MCF 10A (cell line): Measurements from ENCODE around the gene TRIM54. TPM values are rescaled to one million over a fixed set of nuclear protein-coding genes. Genes with fewer than 3 reads are reported as not detected.

Source experiments
- BruUV-seq: library from RNA; stranded (reverse); fragments of 400-500 nt; replicated peaks from 2 replicates; lab custom pipeline; 2021; lab: Mats Ljungman, UMichigan
- CTCF ChIA-PET: fragments of 300-600 bp; sonication (Branson Sonifier 250); formaldehyde crosslinking; extraction: SDS; loops from one replicate; lab custom pipeline; 2021; ENCODE audit warnings: antibody characterized with exemption, inconsistent platforms; lab: Yijun Ruan, JAX
- POLR2A ChIA-PET: fragments of 300-600, 350-650 bp; sonication (Branson Sonifier 250); formaldehyde crosslinking; extraction: SDS; loops from one replicate; lab custom pipeline; 2020; ENCODE audit warnings: antibody characterized with exemption, inconsistent platforms; lab: Yijun Ruan, JAX
- DNase-seq: peaks from one replicate; pipeline ENCODE4 v3.0.0-alpha.2; 2018; ENCODE audit not compliant: unreplicated experiment
- H3K27ac Mint-ChIP-seq: one replicate; pipeline ENCODE4 v1.8.0; 2022; ENCODE audit warnings: mild to moderate bottlenecking, low read depth, mixed read lengths; ENCODE audit not compliant: unreplicated experiment
- H3K27me3 Mint-ChIP-seq: one replicate; pipeline ENCODE4 v1.8.0; 2022; ENCODE audit warnings: mixed read lengths; ENCODE audit not compliant: insufficient read depth, unreplicated experiment
- H3K36me3 Mint-ChIP-seq: one replicate; pipeline ENCODE4 v1.8.0; 2022; ENCODE audit warnings: mild to moderate bottlenecking, moderate library complexity, mixed read lengths; ENCODE audit not compliant: insufficient read depth, unreplicated experiment
- H3K4me1 Mint-ChIP-seq: one replicate; pipeline ENCODE4 v1.8.0; 2022; ENCODE audit warnings: mixed read lengths; ENCODE audit not compliant: insufficient read depth, unreplicated experiment
- H3K4me3 Mint-ChIP-seq: one replicate; pipeline ENCODE4 v1.8.0; 2022; ENCODE audit warnings: mild to moderate bottlenecking, moderate library complexity, mixed read lengths; ENCODE audit not compliant: unreplicated experiment
- H3K9me3 Mint-ChIP-seq: one replicate; pipeline ENCODE4 v1.8.0; 2022; ENCODE audit warnings: mixed read lengths; ENCODE audit not compliant: unreplicated experiment
- intact Hi-C: fragments of 100-400 bp; cut with micrococcal nuclease; formaldehyde crosslinking; loops from 2 replicates; pipeline ENCODE4 v1.14.1; 2022
- total RNA-seq: library from RNA; stranded (reverse); gene quantifications from 2 replicates; pipeline ENCODE4 v1.2.3, GENCODE V29; 2022
- TF ChIP-seq, protein P1 (sequence below): fragments of 200-600 bp; IDR thresholded peaks from one replicate; pipeline ENCODE4 v1.8.0; 2022; ENCODE audit warnings: antibody characterized with exemption, mild to moderate bottlenecking; ENCODE audit not compliant: unreplicated experiment

TRIM54 gene
- total RNA-seq, 1 experiment from 2014 or later, result not detected

DNA sequence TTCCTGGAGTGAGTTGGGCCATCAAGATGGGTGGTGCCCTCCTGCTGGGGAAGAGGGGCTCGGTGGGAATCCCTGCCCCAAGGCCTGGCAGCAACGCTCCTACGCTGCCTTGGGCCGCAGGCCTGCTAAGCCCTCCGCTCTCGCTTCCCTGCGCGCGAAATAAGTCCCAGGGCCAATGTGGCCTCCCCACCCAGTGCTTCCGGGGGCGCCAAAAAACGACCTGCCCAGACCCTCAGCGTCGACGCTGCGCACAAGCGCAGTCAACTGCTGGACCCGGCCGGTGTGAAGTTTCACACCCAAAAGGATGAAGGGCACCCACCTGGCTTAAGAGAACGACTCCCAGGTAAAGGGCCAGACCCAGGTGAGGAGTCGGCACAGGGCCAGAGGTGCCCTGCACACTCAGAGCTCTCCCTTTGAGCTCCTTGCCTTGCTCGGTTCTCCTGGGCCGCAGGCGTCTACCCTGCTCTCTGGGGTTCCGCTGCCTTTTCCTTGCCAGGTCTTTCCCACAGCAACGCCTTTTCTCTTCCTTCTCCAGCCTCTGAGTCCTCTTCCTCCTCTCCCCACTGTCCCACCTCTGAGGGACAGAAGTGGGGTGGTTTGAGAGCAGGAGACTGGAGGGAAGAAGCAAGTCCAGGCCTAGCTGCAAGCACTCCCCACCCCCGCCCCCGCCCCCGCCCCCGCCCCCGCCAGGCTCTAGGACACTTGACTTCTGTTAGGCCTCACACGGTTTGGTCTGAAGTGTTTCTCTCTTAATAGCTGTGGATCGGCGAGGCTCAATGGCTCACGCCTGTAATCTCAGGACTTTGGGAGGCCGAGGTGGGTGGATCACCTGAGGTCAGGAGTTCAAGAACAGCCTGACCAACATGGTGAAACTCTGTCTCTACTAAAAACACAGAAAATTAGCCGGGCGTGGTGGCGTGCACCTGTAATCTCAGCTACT is 6.7 kb upstream of the TRIM54 start, which contains the start of gene DNAJC5G:
TSS of gene DNAJC5G (plus strand) at position 223 of the 940 bp plus-strand sequence. CDS start 1,296 bp downstream, outside the sequence.
- no peak for DNase-seq
- TF ChIP-seq, protein P1, sequence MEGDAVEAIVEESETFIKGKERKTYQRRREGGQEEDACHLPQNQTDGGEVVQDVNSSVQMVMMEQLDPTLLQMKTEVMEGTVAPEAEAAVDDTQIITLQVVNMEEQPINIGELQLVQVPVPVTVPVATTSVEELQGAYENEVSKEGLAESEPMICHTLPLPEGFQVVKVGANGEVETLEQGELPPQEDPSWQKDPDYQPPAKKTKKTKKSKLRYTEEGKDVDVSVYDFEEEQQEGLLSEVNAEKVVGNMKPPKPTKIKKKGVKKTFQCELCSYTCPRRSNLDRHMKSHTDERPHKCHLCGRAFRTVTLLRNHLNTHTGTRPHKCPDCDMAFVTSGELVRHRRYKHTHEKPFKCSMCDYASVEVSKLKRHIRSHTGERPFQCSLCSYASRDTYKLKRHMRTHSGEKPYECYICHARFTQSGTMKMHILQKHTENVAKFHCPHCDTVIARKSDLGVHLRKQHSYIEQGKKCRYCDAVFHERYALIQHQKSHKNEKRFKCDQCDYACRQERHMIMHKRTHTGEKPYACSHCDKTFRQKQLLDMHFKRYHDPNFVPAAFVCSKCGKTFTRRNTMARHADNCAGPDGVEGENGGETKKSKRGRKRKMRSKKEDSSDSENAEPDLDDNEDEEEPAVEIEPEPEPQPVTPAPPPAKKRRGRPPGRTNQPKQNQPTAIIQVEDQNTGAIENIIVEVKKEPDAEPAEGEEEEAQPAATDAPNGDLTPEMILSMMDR, result no peak
- Mint-ChIP-seq H3K27me3 (peaks cover 20% of the 10 kb centered on the region), H3K4me1 (peaks cover 7% of the 10 kb centered on the region), H3K27ac (no peak within 1 kb of the TSS), H3K4me3 (no peak within 1 kb of the TSS), H3K36me3 (peaks cover 12% of the 10 kb centered on the region), H3K9me3 (no peaks in the 10 kb centered on the region)
- no TSS peak for BruUV-seq
- CTCF ChIA-PET, result interaction anchor here (0.7 to 1.6 kb wide), 3 partner anchors 27 to 142 kb away, joined by 3 to 4 read pairs (median 4); no protein-coding TSS in a partner anchor
- POLR2A ChIA-PET, result interaction anchor here (0.6 kb wide), 1 partner anchor 28 kb away, joined by 5 read pairs; no protein-coding TSS in a partner anchor
- intact Hi-C loops, result no loop called here

DNA sequence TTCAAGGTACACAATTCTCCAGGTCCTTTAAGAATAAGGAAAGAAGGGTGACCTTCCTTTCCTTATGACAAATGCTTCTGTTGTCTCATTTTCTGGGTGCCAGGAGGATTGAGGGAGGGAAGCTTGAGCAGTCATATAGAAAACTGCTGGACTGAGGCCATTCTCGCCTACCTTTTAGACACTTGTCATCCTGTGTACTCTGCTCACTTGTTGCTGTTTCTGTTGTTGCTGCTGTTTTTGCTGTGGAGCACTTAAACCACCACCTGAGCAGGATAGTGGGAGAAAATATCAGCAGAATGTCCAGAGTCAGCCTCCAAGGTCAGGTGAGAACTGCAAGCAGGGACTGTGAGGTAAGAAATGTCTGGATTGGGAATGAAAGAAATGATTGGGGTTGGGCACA is 4.2 kb upstream of the TRIM54 start:
- no TSS peak for BruUV-seq
- no peaks in the 10 kb centered on the region for H3K9me3 Mint-ChIP-seq
- no peak overlapping the region for H3K27ac Mint-ChIP-seq
- H3K27me3 Mint-ChIP-seq, result peaks cover 20% of the 10 kb centered on the region
- peaks cover 12% of the 10 kb centered on the region for H3K36me3 Mint-ChIP-seq
- CTCF ChIA-PET, result interaction anchor here (0.6 to 7.2 kb wide), 10 partner anchors 9 to 316 kb away, joined by 3 to 96 read pairs (median 10); partner anchors contain the start of gene SLC30A3
- TF ChIP-seq, protein P1, result no peak
- no peak overlapping the region for H3K4me3 Mint-ChIP-seq
- POLR2A ChIA-PET, result interaction anchor here (0.7 kb wide), 1 partner anchor 13 kb away, joined by 3 read pairs; no protein-coding TSS in a partner anchor
- intact Hi-C loops, result no loop called here
- no peak for DNase-seq
- peaks cover 14% of the 10 kb centered on the region for H3K4me1 Mint-ChIP-seq

DNA sequence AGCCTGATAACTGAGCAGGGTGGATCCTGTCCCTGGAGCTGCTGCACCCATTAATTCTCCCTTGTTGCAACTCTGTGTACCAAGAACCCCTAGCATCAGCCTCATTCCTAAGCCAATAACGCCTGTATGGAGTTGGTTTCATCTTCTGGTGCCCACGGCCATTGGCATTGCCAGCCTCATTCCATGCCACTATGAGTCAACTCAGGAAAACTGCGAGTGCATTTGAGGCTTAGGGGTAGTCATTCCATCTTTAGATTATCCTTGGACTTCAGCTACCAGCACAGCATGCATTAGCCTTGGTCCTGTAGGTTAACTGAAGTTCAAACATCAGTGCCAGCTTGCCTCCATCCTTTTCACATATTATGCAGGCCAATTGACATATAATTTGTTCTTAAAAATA is 1.4 kb upstream of the TRIM54 start:
- H3K36me3 Mint-ChIP-seq, result no peaks in the 10 kb centered on the region
- TF ChIP-seq, protein P1, result no peak
- DNase-seq, result no peak
- H3K9me3 Mint-ChIP-seq, result no peaks in the 10 kb centered on the region
- no peak overlapping the region for H3K27ac Mint-ChIP-seq
- H3K27me3 Mint-ChIP-seq, result peaks cover 20% of the 10 kb centered on the region
- intact Hi-C loops, result loop anchor here (1.0 to 10.0 kb wide), 4 partner anchors 22 to 320 kb away; partner anchors contain the start of genes ATRAID, CAD and SLC5A6
- BruUV-seq, result no TSS peak
- ChIA-PET CTCF (interaction anchor here (0.6 to 7.2 kb wide), 19 partner anchors 9 to 319 kb away, joined by 3 to 96 read pairs (median 5); partner anchors contain the start of genes ABHD1, KHK and SLC30A3), POLR2A (interaction anchor here (0.9 to 4.1 kb wide), 2 partner anchors 13 to 64 kb away, joined by 3 to 22 read pairs; partner anchors contain the start of gene CAD)
- H3K4me3 Mint-ChIP-seq, result no peak overlapping the region
- peaks cover 12% of the 10 kb centered on the region for H3K4me1 Mint-ChIP-seq
